Measurements from ENCODE around the gene OSER1. TPM values are rescaled to one million over a fixed set of nuclear protein-coding genes. Genes with fewer than 3 reads are reported as not detected.

Gene OSER1
- total RNA-seq, 1 experiment from 2014 or later: 35.7 TPM

GRCh38 chr20:44228465-44229258 lies 18.1 kb upstream of the OSER1 start:
- no peak overlapping the region for H4K8ac ChIP-seq (replicated peaks; ENCODE audit: insufficient read length, low read depth, low read length)
- whole genome bisulfite sequencing (ENCODE audit: extremely low coverage, insufficient read length, low lambda C conversion rate): no CpG with 5 or more reads among the region's 17 CpGs
- Mint-ChIP-seq H3K4me1 (peaks cover 19 to 23% of the 10 kb centered on the region in 2 experiments), H3K9me3 (no peaks in the 10 kb centered on the region), H3K4me3 (no peak overlapping the region), H3K27me3 (ENCODE audit: low read depth) (no peaks in the 10 kb centered on the region; the same call in 1 of the 2 replicates), H3K36me3 (ENCODE audit: insufficient read depth in 1 of 3, low read depth in 3 of 3) (no peaks in the 10 kb centered on the region), H3K27ac (peak overlapping the region; percentile 19 to 84 (median 61); a peak in 3 of 7 replicates)
- H3K79me1 ChIP-seq (ENCODE audit: insufficient read depth, low read depth, low read length, poor library complexity, severe bottlenecking): no peaks in the 10 kb centered on the region
- no peak overlapping the region for H2AFZ ChIP-seq (ENCODE audit: low read length)
- H3K27me3 ChIP-seq (ENCODE audit: insufficient read depth, low read length): no peaks in the 10 kb centered on the region
- DNase-seq: no peak
- H2BK12ac ChIP-seq (ENCODE audit: insufficient read length, low read depth, low read length): no peak overlapping the region
- TF ChIP-seq CTCF (conservative IDR thresholded peaks at IDR 0.05): peak; percentile 17; the same call in 1 of the 3 replicates
- H4K20me1 ChIP-seq (ENCODE audit: control insufficient read depth, insufficient read depth, insufficient read length): no peaks in the 10 kb centered on the region
- no peak overlapping the region for H2BK5ac ChIP-seq (ENCODE audit: insufficient read length, low read length)
- no peak overlapping the region for H4K91ac ChIP-seq (ENCODE audit: insufficient read length, low read depth, low read length)
- H2BK15ac ChIP-seq (ENCODE audit: low read depth, low read length): no peak overlapping the region
- H3K14ac ChIP-seq (ENCODE audit: insufficient read depth, low read length): no peak overlapping the region
- no peak overlapping the region for H3K23ac ChIP-seq (ENCODE audit: insufficient read length, low read depth, low read length)
- no peak overlapping the region for H2BK20ac ChIP-seq (ENCODE audit: low read depth, low read length, poor library complexity, severe bottlenecking)
- H4K5ac ChIP-seq (ENCODE audit: insufficient read length, low read depth, low read length): no peak overlapping the region
- H3K9ac ChIP-seq (ENCODE audit: extremely low read depth, insufficient read length, low read length): no peak overlapping the region
- no peaks in the 10 kb centered on the region for H3K23me2 ChIP-seq (ENCODE audit: insufficient read length, low read depth, low read length, poor library complexity, severe bottlenecking)
- no peak overlapping the region for H3K4me2 ChIP-seq (ENCODE audit: insufficient read depth, insufficient read length, low read length)
- H3K4ac ChIP-seq (ENCODE audit: low read depth, low read length): no peak overlapping the region
- no peak overlapping the region for H2AK5ac ChIP-seq (ENCODE audit: insufficient read length, low read length)
- no peaks in the 10 kb centered on the region for H3K9me3 ChIP-seq (ENCODE audit: control insufficient read depth, low read depth, low read length)
- no peak overlapping the region for H3K56ac ChIP-seq (ENCODE audit: insufficient read length, low read depth, low read length)
- H3K27ac ChIP-seq (ENCODE audit: insufficient read length, low read depth, low read length): no peak overlapping the region
- no peak overlapping the region for H2BK120ac ChIP-seq (ENCODE audit: low read depth, low read length, poor library complexity, severe bottlenecking)
- no peak overlapping the region for H3T11ph ChIP-seq (ENCODE audit: low read length)
- 0 out of 2 replicates have a peak, but pooled peaks cover 4% of the 10 kb centered on the region for H3K4me1 ChIP-seq (ENCODE audit: insufficient read depth, low read length)
- no peak overlapping the region for H3K18ac ChIP-seq (ENCODE audit: insufficient read length, low read depth, low read length)
- no peaks in the 10 kb centered on the region for H3K79me2 ChIP-seq (ENCODE audit: insufficient read depth, low read length)
